Gastrocnemius medialis (tissue), 4 donors: ENCODE results near the gene SH3BP1. TPM values are rescaled to one million over a fixed set of nuclear protein-coding genes. Genes with fewer than 3 reads are reported as not detected.

Experiments
- ATAC-seq, 2 donors: fragments of 150-250 bp; one replicate each; pipeline ENCODE4 v1.9.1; 2016
- DNase-seq, 2 donors: peaks; one replicate each; pipeline ENCODE4 v3.0.0-alpha.2; 2019
- H3K27ac ChIP-seq, 4 donors: fragments of 200-600 bp; sonication (generic); 1 replicate in 1 of 4; 2 replicates in 3 of 4; pipeline ENCODE4 v1.5.1; 2016 to 2018; ENCODE audit warnings: mild to moderate bottlenecking in 2 of 4, moderate library complexity in 1 of 4
- H3K27me3 ChIP-seq, 3 donors: fragments of 200-600 bp; sonication (generic) in 2 of 3; 1 replicate in 1 of 3; 2 replicates in 2 of 3; pipeline versions ENCODE4 v1.5.1 to v1.6.0; 2016 to 2019; ENCODE audit warnings: mild to moderate bottlenecking in 1 of 3, moderate library complexity in 1 of 3
- H3K36me3 ChIP-seq, 2 donors: fragments of 200-600 bp; sonication (generic) in 1 of 2; one replicate each; pipeline ENCODE4 v1.5.1; 2017 to 2018
- H3K4me1 ChIP-seq, 2 donors: fragments of 200-600 bp; sonication (generic) in 1 of 2; one replicate each; pipeline ENCODE4 v1.5.1; 2016 to 2017; ENCODE audit warnings: mild to moderate bottlenecking in 2 of 2
- H3K4me3 ChIP-seq, 4 donors: fragments of 200-600 bp; sonication (generic) in 3 of 4; 1 replicate in 1 of 4; 2 replicates in 3 of 4; pipeline ENCODE4 v1.5.1; 2016 to 2019; ENCODE audit warnings: mild to moderate bottlenecking in 2 of 4
- H3K9me3 ChIP-seq, 3 donors: fragments of 200-600 bp; sonication (generic) in 2 of 3; 1 replicate in 1 of 3; 2 replicates in 2 of 3; pipeline ENCODE4 v1.5.1; 2016 to 2019
- CTCF ChIP-seq, 5 experiments: fragments of 450-650 bp in 3 of 5; fragments of 200-600 bp in 2 of 5; sonication (generic) in 2 of 5; IDR thresholded peaks in 4 of 5; conservative IDR thresholded peaks in 1 of 5; 1 replicate in 4 of 5; 2 replicates in 1 of 5; pipeline ENCODE4 v1.5.1; 2016 to 2019; ENCODE audit warnings: antibody characterized with exemption in 5 of 5, mild to moderate bottlenecking in 3 of 5, moderate library complexity in 3 of 5
- POLR2A ChIP-seq, 2 donors: fragments of 450-650 bp; IDR thresholded peaks; one replicate each; pipeline ENCODE4 v1.6.1; 2017; ENCODE audit warnings: antibody characterized with exemption in 2 of 2, mild to moderate bottlenecking in 2 of 2, moderate library complexity in 2 of 2
- in situ Hi-C, 4 donors: fragments of 200-750 bp; cut with MboI; loops; one replicate each; pipeline versions ENCODE4 v1.15.0 to v1.8.0; 2017; ENCODE audit warnings: low sequenced_read_pairs in 4 of 4
- intact Hi-C: fragments of 100-400 bp; cut with DNase I; formaldehyde crosslinking; loops from one replicate; pipeline ENCODE4 v1.15.1; 2023; ENCODE audit warnings: low total_unique reads
- total RNA-seq, 4 donors: library from RNA; depleted of rRNA; stranded (reverse); fragments of >200 nt; gene quantifications; one replicate each; pipeline versions ENCODE4 v1.1.0 to v1.2.3, GENCODE V29; 2016

Gene SH3BP1
- total RNA-seq, 4 donors from 2014 or later: 1.1 to 1.8 (median 1.6) TPM; not detected in 1

- H3K4me3 ChIP-seq: no peak overlapping the region
- ATAC-seq (no peak), DNase-seq (no peak)
- H3K4me1 ChIP-seq: peaks cover 14 to 15% of the 10 kb centered on the region in 2 donors
- no peaks in the 10 kb centered on the region for H3K9me3 ChIP-seq
- H3K27ac ChIP-seq: peak overlapping the region in 3 of 4 donors; percentile 37 to 76 (median 63)
- in situ Hi-C loops: loop anchor here in 2 of 4 donors (10.0 to 25.0 kb wide), 3 partner anchors 58 to 160 kb away; partner anchors contain the start of genes NOL12 (in 1 of the 2) and TRIOBP (in 1 of the 2)
- H3K36me3 ChIP-seq: peaks cover 0 to 45% of the 10 kb centered on the region in 2 donors
- TF ChIP-seq CTCF (IDR thresholded peaks at IDR 0.05 in 4 of 5, conservative IDR thresholded peaks at IDR 0.05 in 1 of 5) (no peak), POLR2A (IDR thresholded peaks at IDR 0.05) (no peak)
- intact Hi-C loops: loop anchor here (5.0 kb wide), 1 partner anchor 50 kb away; the partner anchor contains the start of gene LGALS1
- H3K27me3 ChIP-seq: no peaks in the 10 kb centered on the region
Observed at GRCh38 chr22:37627121-37627520, 12.3 kb upstream of the SH3BP1 start.

GRCh38 chr22:37627545-37627944, 11.9 kb upstream of the SH3BP1 start:
- DNase-seq (no peak), ATAC-seq (no peak)
- Histone ChIP-seq H3K9me3 (no peaks in the 10 kb centered on the region), H3K4me3 (no peak overlapping the region), H3K27ac (peak overlapping the region in 1 of 4 donors; percentile 37), H3K27me3 (no peaks in the 10 kb centered on the region), H3K36me3 (peaks cover 0 to 49% of the 10 kb centered on the region in 2 donors), H3K4me1 (peaks cover 14 to 15% of the 10 kb centered on the region in 2 donors)
- intact Hi-C loops (loop anchor here (5.0 kb wide), 1 partner anchor 50 kb away; the partner anchor contains the start of gene LGALS1), in situ Hi-C loops (loop anchor here in 2 of 4 donors (10.0 to 25.0 kb wide), 3 partner anchors 57 to 160 kb away; partner anchors contain the start of genes NOL12 (in 1 of the 2) and TRIOBP (in 1 of the 2))
- TF ChIP-seq POLR2A (IDR thresholded peaks at IDR 0.05): no peak
- no peak for TF ChIP-seq CTCF (IDR thresholded peaks at IDR 0.05 in 4 of 5, conservative IDR thresholded peaks at IDR 0.05 in 1 of 5)

GRCh38 chr22:37628830-37629229, 10.6 kb upstream of the SH3BP1 start:
- Histone ChIP-seq H3K27ac (no peak overlapping the region), H3K36me3 (peaks cover 0 to 54% of the 10 kb centered on the region in 2 donors)
- DNase-seq: no peak

DNA sequence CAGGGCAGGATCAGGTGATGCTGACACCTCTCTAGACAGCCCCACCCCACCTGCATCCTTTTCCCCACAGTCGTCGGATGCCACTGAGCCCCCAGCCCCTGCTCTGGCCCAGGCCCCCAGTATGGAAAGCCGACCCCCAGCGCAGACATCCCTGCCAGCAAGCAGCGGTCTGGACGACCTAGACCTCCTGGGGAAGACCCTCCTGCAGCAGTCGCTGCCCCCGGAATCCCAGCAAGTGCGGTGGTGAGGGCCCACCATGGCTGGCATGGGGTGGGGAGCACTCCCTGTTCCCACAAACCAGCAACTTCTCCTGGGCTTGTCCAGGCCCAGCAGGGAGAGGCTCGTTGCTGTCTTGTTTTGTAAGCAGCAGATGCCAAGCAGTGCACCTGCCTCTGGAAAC, 9.5 kb upstream of the SH3BP1 start:
- Histone ChIP-seq H3K27me3 (no peaks in the 10 kb centered on the region), H3K4me1 (peaks cover 34 to 38% of the 10 kb centered on the region in 2 donors), H3K27ac (no peak overlapping the region), H3K36me3 (peaks cover 0 to 47% of the 10 kb centered on the region in 2 donors), H3K4me3 (no peak overlapping the region), H3K9me3 (no peaks in the 10 kb centered on the region)
- in situ Hi-C loops: loop anchor here in 2 of 4 donors (10.0 to 25.0 kb wide), 3 partner anchors 55 to 157 kb away; partner anchors contain the start of genes NOL12 (in 1 of the 2) and TRIOBP (in 1 of the 2)
- intact Hi-C loops: loop anchor here (5.0 kb wide), 1 partner anchor 47 kb away; the partner anchor contains the start of gene LGALS1
- DNase-seq (no peak), ATAC-seq (no peak)
- TF ChIP-seq POLR2A (IDR thresholded peaks at IDR 0.05): no peak
- TF ChIP-seq CTCF (IDR thresholded peaks at IDR 0.05 in 4 of 5, conservative IDR thresholded peaks at IDR 0.05 in 1 of 5): no peak

More at GRCh38 chr22:37628830-37629229, 10.6 kb upstream of the SH3BP1 start:
- no peaks in the 10 kb centered on the region for H3K9me3 ChIP-seq
- no peak overlapping the region for H3K4me3 ChIP-seq
- ATAC-seq: no peak
- in situ Hi-C loops: loop anchor here in 2 of 4 donors (10.0 to 25.0 kb wide), 3 partner anchors 56 to 158 kb away; partner anchors contain the start of genes NOL12 (in 1 of the 2) and TRIOBP (in 1 of the 2)
- TF ChIP-seq POLR2A (IDR thresholded peaks at IDR 0.05): no peak
- H3K27me3 ChIP-seq: no peaks in the 10 kb centered on the region
- intact Hi-C loops: loop anchor here (5.0 kb wide), 1 partner anchor 48 kb away; the partner anchor contains the start of gene LGALS1
- peaks cover 23 to 27% of the 10 kb centered on the region in 2 donors for H3K4me1 ChIP-seq

GRCh38 chr22:37630839-37631435, 8.5 kb upstream of the SH3BP1 start:
- in situ Hi-C loops (loop anchor here in 1 of 4 donors (25.0 kb wide), 1 partner anchor 156 kb away; no protein-coding TSS in a partner anchor), intact Hi-C loops (no loop called here)
- DNase-seq (no peak), ATAC-seq (no peak)
- no peak overlapping the region for H3K27ac ChIP-seq
- no peaks in the 10 kb centered on the region for H3K9me3 ChIP-seq
- H3K4me1 ChIP-seq: peaks cover 32 to 37% of the 10 kb centered on the region in 2 donors
- H3K4me3 ChIP-seq: no peak overlapping the region
- TF ChIP-seq POLR2A (IDR thresholded peaks at IDR 0.05) (no peak), CTCF (IDR thresholded peaks at IDR 0.05 in 4 of 5, conservative IDR thresholded peaks at IDR 0.05 in 1 of 5) (no peak)
- no peaks in the 10 kb centered on the region for H3K27me3 ChIP-seq
- H3K36me3 ChIP-seq: peaks cover 0 to 46% of the 10 kb centered on the region in 2 donors
